SIG-M5 treated with dmso at 0.1 percent for 504 hours (cell line): ENCODE measurements around the gene DNMT1.
"Not testable (repeated sequence)": the region's sequence is repeated elsewhere in the genome, so short reads cannot be mapped to it uniquely, and the experiment has no call there.

Experiments used
- DNase-seq: peaks from one replicate; lab custom pipeline; 2025; ENCODE audit not compliant: unreplicated experiment; lab: John Stamatoyannopoulos, UW

Gene DNMT1

GRCh38 chr19:10194500-10195198 is at the start of gene DNMT1:
TSS of gene DNMT1 (minus strand) at chr19:10194953. CDS start at chr19:10194899, 54 bp downstream.
- DNase-seq, result peak; percentile 93

GRCh38 chr19:10243606-10244005 is 48.9 kb upstream of the DNMT1 start:
- DNase-seq, result no peak

- DNase-seq, result not testable (repeated sequence)
Measured at GRCh38 chr19:10241826-10242449, 47.2 kb upstream of the DNMT1 start.

- DNase-seq, result no peak
Measured at GRCh38 chr19:10238172-10238783, 43.5 kb upstream of the DNMT1 start.

- DNase-seq, result no peak
Measured at GRCh38 chr19:10237702-10238101, 42.9 kb upstream of the DNMT1 start.

GRCh38 chr19:10235409-10235808 is 40.7 kb upstream of the DNMT1 start:
- DNase-seq, result not testable (repeated sequence)

GRCh38 chr19:10235003-10235402 is 40.2 kb upstream of the DNMT1 start:
- DNase-seq, result no peak

GRCh38 chr19:10233946-10234345 is 39.2 kb upstream of the DNMT1 start:
- DNase-seq, result no peak

GRCh38 chr19:10231612-10232228 is 37.0 kb upstream of the DNMT1 start:
- no peak for DNase-seq

- DNase-seq, result no peak
Measured at GRCh38 chr19:10230861-10231611, 36.3 kb upstream of the DNMT1 start, which contains the start of gene S1PR2. TSS of gene S1PR2 (minus strand) at chr19:10231331. CDS start at chr19:10224905, 6,426 bp downstream.

GRCh38 chr19:10230173-10230860 is 35.6 kb upstream of the DNMT1 start:
- DNase-seq, result no peak

GRCh38 chr19:10228920-10229319 is 34.2 kb upstream of the DNMT1 start:
- DNase-seq, result peak; percentile 23

- peak; percentile 44 for DNase-seq
Measured at GRCh38 chr19:10228393-10228792, 33.6 kb upstream of the DNMT1 start.

GRCh38 chr19:10227026-10227971 is 32.5 kb upstream of the DNMT1 start:
- no peak for DNase-seq

GRCh38 chr19:10226376-10227025 is 31.7 kb upstream of the DNMT1 start:
- no peak for DNase-seq

- DNase-seq, result no peak
Measured at GRCh38 chr19:10226021-10226375, 31.2 kb upstream of the DNMT1 start.

- DNase-seq, result no peak
Measured at GRCh38 chr19:10224337-10224736, 29.6 kb upstream of the DNMT1 start.

- DNase-seq, result no peak
Measured at GRCh38 chr19:10223488-10224213, 28.9 kb upstream of the DNMT1 start.
